Motor neuron (in vitro differentiated cells): ENCODE measurements around the gene UBR3. TPM values are rescaled to one million over a fixed set of nuclear protein-coding genes. Genes with fewer than 3 reads are reported as not detected.
A peak's percentile ranks its signal among the peaks of the same experiment; 100 is the strongest.

Experiments used
- ATAC-seq, 8 experiments: fragments of 200-7000 bp; cut with Tn5 transposase; replicated peaks in 6 of 8; 2 replicates each; pipeline ENCODE4 v1.8.0; 2021; ENCODE audit warnings: mild to moderate bottlenecking in 8 of 8, moderate library complexity in 8 of 8
- H3K27ac ChIP-seq, 2 donors: fragments of 250-450 bp; sonication (Bioruptor Pico); 2 replicates each; pipeline ENCODE4 v1.9.0; 2021; ENCODE audit warnings: antibody characterized with exemption in 2 of 2, mild to moderate bottlenecking in 2 of 2, moderate library complexity in 1 of 2
- H3K4me1 ChIP-seq, 2 donors: fragments of 250-450 bp; sonication (Bioruptor Pico); replicated peaks in 1 of 2; 2 replicates each; pipeline ENCODE4 v1.6.1; 2021; ENCODE audit warnings: antibody characterized with exemption in 2 of 2, mild to moderate bottlenecking in 2 of 2, moderate library complexity in 1 of 2
- H3K4me3 ChIP-seq, 5 donors: fragments of 250-450 bp; sonication (Bioruptor Pico); 2 replicates each; pipeline ENCODE4 v1.9.0; 2021; ENCODE audit warnings: antibody characterized with exemption in 5 of 5, mild to moderate bottlenecking in 5 of 5, moderate library complexity in 4 of 5
- WGBS, 10 experiments: fragments of 450-650 bp; shearing (Covaris generic); methylation state at CpG; one replicate each; pipeline ENCODE4 v1.0.0; 2022; 5-methylcytosine and 5-hydroxymethylcytosine counted together
- in situ Hi-C, 9 experiments: fragments of 400-800 bp; cut with MboI; loops; one replicate each; pipeline ENCODE4 v1.15.0; 2021; ENCODE audit warnings: low sequenced_read_pairs in 9 of 9, low pct_unique_long_range_greater_than_20kb in 2 of 9; ENCODE audit not compliant: unreplicated experiment in 9 of 9
- total RNA-seq, 8 experiments: library from RNA; unstranded; fragments of 300-600 nt; gene quantifications; 2 replicates each; pipeline versions ENCODE4 v1.2.3 to v1.2.4, GENCODE V29; 2022

The UBR3 gene
- total RNA-seq, 8 experiments from 2014 or later, result 24.7 to 61.0 (median 33.2) TPM

DNA sequence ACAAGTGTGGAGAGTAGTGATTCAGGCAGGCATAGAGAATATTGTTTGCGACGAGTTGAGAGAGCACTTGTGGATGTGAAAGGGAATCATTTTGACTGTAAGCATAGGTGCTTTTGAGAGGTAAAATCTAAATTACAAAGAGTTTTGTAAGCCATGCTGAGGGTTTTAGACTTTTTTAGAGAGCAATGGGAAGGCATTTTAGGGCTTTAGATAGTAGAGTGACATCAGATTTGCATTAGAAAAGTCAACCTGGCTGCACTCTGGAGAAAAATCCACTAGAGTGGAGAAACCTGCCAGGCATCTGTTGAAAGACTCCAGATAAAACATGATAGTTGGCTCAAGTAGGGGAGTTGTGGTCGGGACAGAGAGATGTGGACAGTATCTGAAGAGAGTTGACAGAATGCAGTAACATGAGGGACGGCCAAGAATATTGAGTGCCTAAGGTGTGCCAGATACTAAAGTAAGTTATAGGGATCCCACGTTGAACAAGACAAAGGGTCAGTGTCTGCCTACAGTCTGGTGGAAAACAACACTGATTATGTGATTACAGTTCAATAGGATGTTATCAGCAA is 258.9 kb downstream of the UBR3 start:
- no peak for ATAC-seq
- Histone ChIP-seq H3K4me3 (no peak overlapping the region), H3K4me1 (peaks cover 43 to 54% of the 10 kb centered on the region in 2 donors), H3K27ac (no peak overlapping the region)
- in situ Hi-C loops, result no loop called here
- 59 to 100% (median 82%) methylated on average over 1 to 5 of the region's 5 CpGs; no CpG with 5 or more reads in 2 of the 10 experiments for WGBS, 10 experiments

DNA sequence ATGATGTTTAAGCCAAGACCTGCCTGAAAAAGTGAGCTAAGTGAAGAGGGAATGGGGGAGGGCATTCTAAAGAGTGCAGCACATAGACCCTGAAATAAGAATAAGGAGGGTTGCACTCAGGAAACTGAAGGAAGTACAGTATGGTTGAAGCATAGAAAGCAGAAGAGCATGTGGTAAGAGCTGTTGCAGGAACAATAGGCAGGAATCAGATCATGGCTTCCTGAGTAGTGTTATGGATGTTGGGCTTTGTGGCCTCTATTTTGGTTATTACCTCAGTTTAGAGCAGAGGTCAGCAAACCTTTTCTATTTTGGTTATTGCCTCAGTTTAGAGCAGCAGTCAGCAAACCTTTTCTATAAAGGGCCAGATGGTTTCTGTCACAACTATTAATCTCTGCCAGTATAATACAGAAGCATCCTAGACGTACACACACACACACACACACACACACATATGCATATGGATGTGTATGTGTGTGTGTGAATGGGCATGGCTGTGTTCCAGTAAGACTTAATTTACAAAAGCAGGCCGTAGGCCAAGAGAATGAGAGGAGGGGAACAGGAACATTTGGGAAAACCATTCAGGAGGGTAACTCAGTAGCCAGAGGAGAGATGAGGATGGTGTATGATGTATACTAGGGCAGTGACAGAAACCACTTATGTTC is 259.6 kb downstream of the UBR3 start:
- peak in 2 of 8 experiments; percentile 20 to 27 for ATAC-seq
- no peak overlapping the region for H3K27ac ChIP-seq
- 49 to 51% methylated on average over 2 of the region's 2 CpGs; no CpG with 5 or more reads in 8 of the 10 experiments for WGBS, 10 experiments
- in situ Hi-C loops, result no loop called here
- no peak overlapping the region for H3K4me3 ChIP-seq
- peaks cover 43 to 54% of the 10 kb centered on the region in 2 donors for H3K4me1 ChIP-seq

DNA sequence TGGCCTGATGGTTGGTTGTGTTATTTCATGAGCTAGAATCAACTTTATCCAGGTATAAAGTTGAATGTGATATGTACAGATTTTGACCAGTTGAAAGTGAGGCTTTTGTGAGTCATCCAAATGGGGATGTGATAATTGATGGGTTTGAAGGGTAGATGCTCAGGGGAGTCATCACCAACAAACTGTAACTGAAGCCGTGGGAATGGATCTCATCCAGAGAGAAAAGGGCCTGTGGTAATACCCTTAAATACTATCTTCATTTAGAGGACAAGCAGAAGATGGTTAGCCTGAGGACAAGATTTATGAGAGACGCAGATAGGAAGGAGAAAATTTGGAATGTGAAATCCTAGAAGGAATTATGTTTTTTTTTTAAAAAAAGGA is 260.1 kb downstream of the UBR3 start:
- ATAC-seq, result no peak
- Histone ChIP-seq H3K4me3 (no peak overlapping the region), H3K27ac (no peak overlapping the region), H3K4me1 (peaks cover 43 to 49% of the 10 kb centered on the region in 2 donors)
- 58 to 100% (median 88%) methylated on average over 1 to 2 of the region's 2 CpGs; no CpG with 5 or more reads in 1 of the 10 experiments for WGBS, 10 experiments
- in situ Hi-C loops, result no loop called here

DNA sequence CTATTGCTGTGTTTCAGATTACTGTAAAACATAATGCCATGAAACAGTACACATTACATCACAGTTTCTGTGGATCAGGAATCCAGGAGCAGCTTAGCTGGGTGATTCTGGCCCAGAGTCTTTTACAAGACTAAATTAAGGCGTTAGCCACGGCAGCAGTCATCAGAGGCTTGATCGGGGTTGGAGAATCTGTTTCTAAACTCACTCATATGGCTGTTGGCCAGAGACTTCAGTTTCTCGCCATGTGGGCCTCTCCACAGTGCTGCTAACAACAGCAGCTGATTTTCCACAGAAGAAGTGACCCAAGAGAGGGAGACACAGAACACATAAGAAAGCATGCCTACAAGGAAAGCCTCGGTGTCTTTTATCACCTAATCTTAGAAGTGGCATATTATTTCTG is 261.5 kb downstream of the UBR3 start:
- Histone ChIP-seq H3K27ac (no peak overlapping the region), H3K4me1 (peaks cover 35% of the 10 kb centered on the region in 2 donors), H3K4me3 (no peak overlapping the region)
- peak in 3 of 8 experiments; percentile 4 to 62 (median 39) for ATAC-seq
- in situ Hi-C loops, result no loop called here
- WGBS, 10 experiments, result 23 to 100% (median 87%) methylated on average over 1 to 4 of the region's 5 CpGs; no CpG with 5 or more reads in 3 of the 10 experiments

DNA sequence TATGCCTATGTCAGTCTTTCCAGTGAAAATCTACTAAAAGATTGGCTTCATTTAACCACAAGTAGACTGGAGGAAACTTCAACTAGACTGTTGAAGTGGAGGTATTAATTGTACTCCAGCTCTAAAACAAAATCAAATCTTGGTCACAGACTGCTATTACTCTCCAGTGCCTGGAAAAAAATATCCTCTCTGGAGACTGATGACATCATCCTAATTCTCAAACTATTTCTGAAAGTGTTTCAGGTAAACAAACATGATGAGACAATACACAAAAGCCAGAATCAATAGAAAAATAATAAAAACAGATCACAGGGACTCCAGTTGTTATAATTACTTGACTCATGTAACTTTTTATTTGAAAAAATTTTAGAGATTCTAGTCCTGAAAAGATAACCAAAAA is 263.0 kb downstream of the UBR3 start:
- in situ Hi-C loops, result no loop called here
- Histone ChIP-seq H3K4me1 (peaks cover 20 to 22% of the 10 kb centered on the region in 2 donors), H3K4me3 (no peak overlapping the region), H3K27ac (no peak overlapping the region)
- ATAC-seq, result no peak

DNA sequence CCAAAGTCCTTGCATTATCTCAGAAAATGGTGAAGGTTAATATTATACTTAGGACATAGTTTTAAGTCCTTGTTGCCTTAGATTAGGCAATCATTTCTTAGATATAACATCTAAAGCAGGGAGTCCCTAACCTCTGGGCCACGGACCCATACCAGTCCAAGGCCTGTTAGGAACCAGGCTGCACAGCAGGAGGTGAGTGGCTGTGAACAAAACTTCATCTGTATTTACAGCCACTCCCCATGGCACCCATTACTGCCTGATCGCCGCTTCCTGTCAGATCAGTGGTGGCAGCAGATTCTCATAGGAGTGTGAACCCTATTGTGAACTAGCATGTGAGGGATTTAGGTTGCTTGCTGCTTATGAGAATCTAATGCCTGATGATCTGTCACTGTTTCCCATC is 264.2 kb downstream of the UBR3 start:
- no peak overlapping the region for H3K27ac ChIP-seq
- 83 to 100% (median 89%) methylated on average over 1 to 3 of the region's 3 CpGs; no CpG with 5 or more reads in 3 of the 10 experiments for WGBS, 10 experiments
- peaks cover 8 to 10% of the 10 kb centered on the region in 2 donors for H3K4me1 ChIP-seq
- no peak overlapping the region for H3K4me3 ChIP-seq
- in situ Hi-C loops, result no loop called here
- ATAC-seq, result no peak

DNA sequence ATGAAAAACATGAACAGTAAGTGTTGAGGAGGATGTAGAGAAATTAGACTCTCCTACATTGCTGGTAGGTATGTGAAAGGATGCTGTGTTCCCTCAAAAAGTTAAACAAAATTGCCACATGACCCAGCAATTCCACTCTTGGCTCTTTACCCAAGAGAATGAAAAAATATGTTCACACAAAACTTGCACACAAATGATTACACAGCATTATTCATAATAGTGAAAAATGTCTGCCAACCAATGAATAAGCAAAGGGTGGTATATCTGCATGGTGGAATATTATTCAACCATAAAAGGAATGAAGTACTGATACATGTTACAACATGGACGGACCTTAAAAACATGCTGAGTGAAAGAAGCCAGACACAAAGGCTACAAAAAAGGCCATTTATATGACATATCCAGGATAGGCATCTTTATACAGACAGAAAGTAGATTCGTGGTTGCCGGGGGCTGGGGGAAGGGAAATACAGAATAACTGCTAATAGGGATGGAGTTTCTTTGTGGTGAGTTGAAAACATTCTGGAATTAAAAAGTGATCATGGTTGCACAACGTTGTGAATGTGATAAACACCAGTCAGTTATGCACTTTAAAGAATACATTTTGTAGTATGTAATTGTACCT is 265.3 kb downstream of the UBR3 start:
- Histone ChIP-seq H3K4me3 (no peak overlapping the region), H3K27ac (no peak overlapping the region), H3K4me1 (no peaks in the 10 kb centered on the region)
- in situ Hi-C loops, result no loop called here
- WGBS, 10 experiments, result 50 to 100% (median 89%) methylated on average over 1 to 4 of the region's 4 CpGs; no CpG with 5 or more reads in 1 of the 10 experiments
- no peak for ATAC-seq

DNA sequence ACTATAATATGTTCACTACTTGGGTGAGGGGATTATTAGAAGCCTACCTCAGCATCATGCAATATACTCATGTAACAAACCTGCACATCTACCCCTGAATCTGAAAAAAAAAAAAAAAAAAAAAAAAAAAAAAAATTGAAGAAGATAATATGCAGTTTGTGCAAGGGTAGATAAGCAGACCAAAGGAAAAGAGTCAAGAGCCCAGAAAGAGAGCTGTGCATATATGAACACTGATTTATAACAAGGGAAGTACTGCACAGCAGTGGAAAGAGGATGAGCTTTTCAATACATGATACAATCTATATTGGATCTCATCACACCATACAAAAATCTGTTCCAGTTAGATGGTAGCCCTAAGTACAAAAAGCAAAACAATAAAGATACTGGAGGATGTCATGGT is 268.1 kb downstream of the UBR3 start:
- in situ Hi-C loops, result no loop called here
- ATAC-seq, result no peak
- H3K4me3 ChIP-seq, result no peak overlapping the region
- H3K27ac ChIP-seq, result no peak overlapping the region
- H3K4me1 ChIP-seq, result no peaks in the 10 kb centered on the region

DNA sequence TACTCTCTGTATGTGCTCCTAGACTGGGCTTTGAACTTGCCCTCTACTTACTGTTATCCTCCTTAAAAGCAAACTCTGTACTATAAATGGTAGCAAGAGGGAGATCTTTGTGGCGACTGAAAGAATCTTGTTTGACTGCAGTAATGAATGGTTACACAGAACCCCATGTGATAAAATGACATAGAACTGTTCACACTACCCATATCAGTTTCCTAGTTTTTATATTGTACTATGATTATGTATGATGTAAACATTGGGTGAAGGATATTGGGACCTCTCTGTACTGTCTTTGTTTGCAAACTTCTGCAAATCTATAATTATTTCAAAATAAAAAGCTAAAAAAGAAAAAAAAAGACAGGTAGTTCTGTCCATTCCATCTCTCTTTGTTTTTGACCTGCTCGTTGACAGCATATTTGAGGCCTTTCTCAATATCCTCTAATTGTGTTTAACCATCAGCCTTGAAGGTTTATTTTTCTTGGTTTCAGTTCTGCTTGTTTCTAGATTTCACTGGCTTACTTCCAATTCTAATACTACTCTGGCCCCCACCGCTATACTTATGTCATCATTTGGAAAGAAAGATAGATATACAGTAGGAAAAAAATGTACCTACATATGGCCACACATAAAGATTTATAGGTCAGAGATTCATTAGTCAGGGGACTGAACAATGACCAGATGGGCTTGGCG is 271.5 kb downstream of the UBR3 start:
- in situ Hi-C loops, result no loop called here
- Histone ChIP-seq H3K4me3 (no peak overlapping the region), H3K27ac (no peak overlapping the region), H3K4me1 (no peaks in the 10 kb centered on the region)
- 43 to 100% (median 82%) methylated on average over 1 to 4 of the region's 4 CpGs for WGBS, 10 experiments
- ATAC-seq, result no peak

DNA sequence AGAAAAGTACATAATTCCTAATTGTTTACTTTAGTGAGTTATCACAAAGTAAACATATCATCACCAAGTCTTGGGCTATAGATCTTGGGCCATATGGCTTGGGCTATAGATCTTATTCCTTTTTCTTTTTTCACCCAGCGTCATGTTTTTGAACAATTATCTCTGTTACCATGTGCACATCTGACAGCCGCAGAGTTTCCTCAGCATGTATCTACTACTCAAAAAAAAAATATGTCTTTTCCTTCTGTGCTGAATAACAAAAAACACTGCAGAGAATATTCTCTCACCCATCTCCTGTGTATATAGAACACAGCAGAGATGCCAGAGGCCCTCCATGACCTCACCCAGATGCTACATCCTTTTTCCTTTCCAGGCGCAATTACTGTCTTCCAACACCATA is 274.5 kb downstream of the UBR3 start:
- 75 to 100% (median 93%) methylated on average over 1 to 2 of the region's 3 CpGs; no CpG with 5 or more reads in 2 of the 10 experiments for whole genome bisulfite sequencing, 10 experiments
- Histone ChIP-seq H3K4me1 (no peaks in the 10 kb centered on the region), H3K27ac (no peak overlapping the region), H3K4me3 (no peak overlapping the region)
- no peak for ATAC-seq
- in situ Hi-C loops, result no loop called here

DNA sequence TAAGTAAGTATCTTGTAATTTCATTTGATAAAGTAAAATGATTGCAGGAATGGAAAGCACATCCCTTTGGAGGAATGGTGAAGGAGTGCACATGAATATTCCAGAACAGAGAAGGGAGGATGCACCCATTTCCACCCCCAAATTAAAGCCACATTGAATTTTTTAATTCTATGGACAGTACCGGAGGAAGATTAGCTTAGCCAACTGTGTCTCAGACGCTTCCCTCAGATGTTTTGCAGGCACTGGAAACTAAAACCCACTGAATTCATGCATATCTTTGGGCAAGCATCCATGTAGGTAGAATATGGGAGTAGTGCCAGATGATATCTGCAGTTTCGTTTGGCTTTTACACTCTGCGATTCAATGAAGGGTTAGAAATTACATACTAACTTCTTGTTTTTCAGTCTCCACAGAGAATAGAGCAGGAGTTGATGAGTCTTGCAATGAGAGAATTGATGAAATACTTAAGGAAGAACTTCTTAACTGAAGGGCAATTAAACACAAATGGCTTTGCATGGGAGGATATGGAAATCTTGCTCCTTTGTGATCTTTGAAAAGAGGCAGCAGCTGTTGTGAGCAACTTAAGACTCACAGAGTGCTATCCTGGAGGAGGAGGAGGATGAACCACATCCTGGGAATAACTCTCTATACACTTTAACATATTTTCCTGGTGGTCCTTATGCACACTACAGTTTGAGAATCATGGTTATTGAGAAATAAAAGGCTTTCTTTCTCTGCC is 279.0 kb downstream of the UBR3 start:
- Histone ChIP-seq H3K4me3 (no peak overlapping the region), H3K27ac (no peak overlapping the region), H3K4me1 (no peaks in the 10 kb centered on the region)
- 0 to 61% (median 29%) methylated on average over 1 to 4 of the region's 4 CpGs; no CpG with 5 or more reads in 2 of the 10 experiments for WGBS, 10 experiments
- ATAC-seq, result peak in 3 of 8 experiments; percentile 65 to 91 (median 87)
- in situ Hi-C loops, result no loop called here

DNA sequence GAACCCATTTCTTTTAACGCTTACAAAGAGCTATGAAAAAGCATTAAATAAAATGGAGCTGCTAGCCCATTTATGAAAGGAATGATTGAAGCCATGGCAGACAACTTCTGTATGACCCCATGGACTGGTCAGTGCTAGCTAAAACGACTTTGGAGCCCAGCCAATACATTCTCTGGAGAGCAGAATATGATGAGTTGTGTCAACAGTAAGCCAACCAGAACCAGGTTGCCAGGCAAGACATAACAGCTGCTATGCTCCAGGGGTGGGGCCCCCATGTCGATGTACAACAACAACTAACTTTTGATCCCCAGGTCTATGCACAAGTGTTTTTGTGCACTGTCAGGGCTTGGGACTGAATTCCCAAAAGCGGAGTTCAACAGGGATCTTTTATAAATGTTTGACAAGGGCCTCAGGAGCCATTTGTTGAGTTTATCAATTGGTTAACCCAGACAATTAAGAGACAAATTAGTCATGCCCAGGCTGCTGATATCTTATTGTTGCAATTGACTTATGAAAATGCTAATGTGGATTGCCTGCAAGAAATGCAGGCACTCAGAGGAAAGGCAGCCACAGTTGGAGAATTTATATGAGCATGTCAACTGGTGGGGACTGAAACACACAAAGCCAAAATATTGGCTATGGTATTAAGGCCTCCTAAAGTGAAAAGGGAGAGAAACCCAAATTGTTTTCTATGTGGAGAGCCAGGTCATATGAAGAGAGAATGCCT is 286.1 kb downstream of the UBR3 start:
- peak; percentile 24 to 97 (median 68) for ATAC-seq
- no peak overlapping the region for H3K4me3 ChIP-seq
- in situ Hi-C loops, result no loop called here
- peaks cover 4 to 8% of the 10 kb centered on the region in 2 donors for H3K4me1 ChIP-seq
- WGBS, 10 experiments, result 0 to 95% (median 62%) methylated on average over 1 to 4 of the region's 4 CpGs; no CpG with 5 or more reads in 1 of the 10 experiments
- H3K27ac ChIP-seq, result no peak overlapping the region
